ENCODE measurements around the gene VGF.

- TF ChIP-seq, protein P1, sequence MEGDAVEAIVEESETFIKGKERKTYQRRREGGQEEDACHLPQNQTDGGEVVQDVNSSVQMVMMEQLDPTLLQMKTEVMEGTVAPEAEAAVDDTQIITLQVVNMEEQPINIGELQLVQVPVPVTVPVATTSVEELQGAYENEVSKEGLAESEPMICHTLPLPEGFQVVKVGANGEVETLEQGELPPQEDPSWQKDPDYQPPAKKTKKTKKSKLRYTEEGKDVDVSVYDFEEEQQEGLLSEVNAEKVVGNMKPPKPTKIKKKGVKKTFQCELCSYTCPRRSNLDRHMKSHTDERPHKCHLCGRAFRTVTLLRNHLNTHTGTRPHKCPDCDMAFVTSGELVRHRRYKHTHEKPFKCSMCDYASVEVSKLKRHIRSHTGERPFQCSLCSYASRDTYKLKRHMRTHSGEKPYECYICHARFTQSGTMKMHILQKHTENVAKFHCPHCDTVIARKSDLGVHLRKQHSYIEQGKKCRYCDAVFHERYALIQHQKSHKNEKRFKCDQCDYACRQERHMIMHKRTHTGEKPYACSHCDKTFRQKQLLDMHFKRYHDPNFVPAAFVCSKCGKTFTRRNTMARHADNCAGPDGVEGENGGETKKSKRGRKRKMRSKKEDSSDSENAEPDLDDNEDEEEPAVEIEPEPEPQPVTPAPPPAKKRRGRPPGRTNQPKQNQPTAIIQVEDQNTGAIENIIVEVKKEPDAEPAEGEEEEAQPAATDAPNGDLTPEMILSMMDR (IDR thresholded peaks at IDR 0.05) = no peak
- no peak for TF ChIP-seq ZFX (IDR thresholded peaks at IDR 0.05; ENCODE audit: borderline replicate concordance)
Observed at GRCh38 chr7:101186194-101186593, 20.8 kb upstream of the VGF start.
